Glomerular visceral epithelial cell (primary cell): Measurements from ENCODE around the gene HK1.

Source experiments
- DNase-seq: peaks from one replicate; pipeline ENCODE4 v3.0.0-alpha.2; 2016; ENCODE audit errors: extremely low spot score

The HK1 gene

DNA sequence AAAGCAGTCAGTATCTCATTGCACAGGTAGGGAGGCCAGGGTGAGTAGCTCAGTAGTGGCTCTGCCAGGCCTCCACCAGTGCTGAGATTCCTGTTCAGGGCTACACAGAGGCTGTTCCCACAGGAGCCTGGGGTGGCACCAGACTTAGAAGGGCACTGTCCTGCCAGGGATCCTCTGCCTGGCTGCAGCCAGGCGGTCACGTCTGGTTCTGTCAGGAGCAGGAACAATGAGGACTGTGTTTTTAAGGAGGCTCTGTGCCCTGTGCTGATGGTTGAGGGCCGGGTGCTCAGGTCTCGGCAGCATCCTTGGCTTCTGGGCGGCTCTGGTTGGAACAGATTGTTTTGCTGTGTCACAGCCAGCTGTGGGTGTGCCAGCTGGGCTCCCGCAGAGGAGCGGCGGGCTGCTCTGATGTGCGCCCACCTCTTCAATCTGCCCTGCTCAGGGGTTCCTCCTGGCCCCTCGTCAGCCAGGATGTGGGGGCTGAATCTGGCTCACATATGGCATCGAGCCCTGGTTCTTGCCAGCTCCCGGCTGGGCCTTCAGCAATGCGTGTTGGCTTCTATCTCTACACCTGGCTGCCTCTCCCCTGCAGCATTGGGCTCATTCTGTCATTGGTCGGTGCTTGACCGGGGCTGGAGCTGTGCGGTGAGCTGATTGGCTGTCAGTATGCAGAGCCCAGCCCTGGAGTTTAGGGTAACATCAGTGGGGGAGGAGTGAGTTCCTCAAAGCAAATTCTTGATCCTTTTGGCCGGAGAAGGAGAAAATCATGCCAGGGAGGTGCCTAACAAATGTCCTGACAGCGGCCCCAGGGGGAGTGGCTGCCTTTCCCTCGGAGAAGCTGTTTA is 97.2 kb downstream of the HK1 start:
- no peak for DNase-seq

- no peak for DNase-seq
Measured at GRCh38 chr10:69376662-69377061, 98.4 kb downstream of the HK1 start.

DNA sequence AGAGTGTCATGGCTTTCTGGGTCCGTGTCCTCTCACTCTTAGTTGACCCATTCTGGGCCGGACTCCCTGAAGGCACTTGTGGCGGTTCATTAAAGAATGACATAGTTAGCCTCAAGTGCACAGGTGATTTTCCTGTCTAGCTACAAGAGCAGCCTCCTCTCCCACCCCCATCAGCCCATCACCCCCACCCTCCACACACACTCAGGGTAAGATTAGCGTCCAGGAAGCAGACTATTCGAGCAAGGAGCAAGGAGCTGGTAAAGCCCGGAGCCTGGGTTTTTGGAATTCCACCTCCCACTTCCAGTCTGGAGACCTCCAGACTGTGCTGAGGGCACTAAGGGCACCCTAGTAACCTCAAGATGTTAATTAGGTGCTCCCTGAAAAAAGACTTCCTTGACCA is 98.9 kb downstream of the HK1 start:
- DNase-seq: no peak

GRCh38 chr10:69377933-69378332 is 99.6 kb downstream of the HK1 start:
- DNase-seq: no peak

DNA sequence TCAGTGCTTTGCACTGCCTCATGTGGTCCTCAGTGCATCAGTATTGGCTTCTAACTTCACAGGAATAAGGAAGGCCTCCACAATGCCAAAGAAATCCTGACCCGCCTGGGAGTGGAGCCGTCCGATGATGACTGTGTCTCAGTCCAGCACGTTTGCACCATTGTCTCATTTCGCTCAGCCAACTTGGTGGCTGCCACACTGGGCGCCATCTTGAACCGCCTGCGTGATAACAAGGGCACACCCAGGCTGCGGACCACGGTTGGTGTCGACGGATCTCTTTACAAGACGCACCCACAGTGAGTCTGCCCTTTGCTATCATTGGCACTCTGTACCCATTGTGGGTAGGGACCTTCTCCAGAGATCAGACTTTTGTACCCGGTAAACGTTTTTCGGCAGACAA is 101.5 kb downstream of the HK1 start:
- no peak for DNase-seq

GRCh38 chr10:69382382-69383117 is 104.3 kb downstream of the HK1 start:
- DNase-seq: peak; percentile 92

- peak; percentile 56 for DNase-seq
Measured at GRCh38 chr10:69383558-69383957, 105.3 kb downstream of the HK1 start.

DNA sequence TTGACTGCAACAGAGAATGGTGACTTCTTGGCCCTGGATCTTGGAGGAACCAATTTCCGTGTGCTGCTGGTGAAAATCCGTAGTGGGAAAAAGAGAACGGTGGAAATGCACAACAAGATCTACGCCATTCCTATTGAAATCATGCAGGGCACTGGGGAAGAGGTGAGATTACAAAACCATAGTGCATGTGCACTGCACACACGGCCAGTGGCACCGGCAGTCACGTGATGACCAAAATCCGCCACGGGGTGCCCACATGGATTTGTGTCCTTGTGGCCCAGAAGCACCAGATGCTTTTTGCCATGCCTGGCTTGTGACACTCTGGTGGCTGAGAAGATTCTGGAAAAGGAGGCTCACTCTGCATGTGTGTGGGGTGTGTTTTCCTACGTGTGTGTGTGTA is 106.0 kb downstream of the HK1 start:
- no peak for DNase-seq

DNA sequence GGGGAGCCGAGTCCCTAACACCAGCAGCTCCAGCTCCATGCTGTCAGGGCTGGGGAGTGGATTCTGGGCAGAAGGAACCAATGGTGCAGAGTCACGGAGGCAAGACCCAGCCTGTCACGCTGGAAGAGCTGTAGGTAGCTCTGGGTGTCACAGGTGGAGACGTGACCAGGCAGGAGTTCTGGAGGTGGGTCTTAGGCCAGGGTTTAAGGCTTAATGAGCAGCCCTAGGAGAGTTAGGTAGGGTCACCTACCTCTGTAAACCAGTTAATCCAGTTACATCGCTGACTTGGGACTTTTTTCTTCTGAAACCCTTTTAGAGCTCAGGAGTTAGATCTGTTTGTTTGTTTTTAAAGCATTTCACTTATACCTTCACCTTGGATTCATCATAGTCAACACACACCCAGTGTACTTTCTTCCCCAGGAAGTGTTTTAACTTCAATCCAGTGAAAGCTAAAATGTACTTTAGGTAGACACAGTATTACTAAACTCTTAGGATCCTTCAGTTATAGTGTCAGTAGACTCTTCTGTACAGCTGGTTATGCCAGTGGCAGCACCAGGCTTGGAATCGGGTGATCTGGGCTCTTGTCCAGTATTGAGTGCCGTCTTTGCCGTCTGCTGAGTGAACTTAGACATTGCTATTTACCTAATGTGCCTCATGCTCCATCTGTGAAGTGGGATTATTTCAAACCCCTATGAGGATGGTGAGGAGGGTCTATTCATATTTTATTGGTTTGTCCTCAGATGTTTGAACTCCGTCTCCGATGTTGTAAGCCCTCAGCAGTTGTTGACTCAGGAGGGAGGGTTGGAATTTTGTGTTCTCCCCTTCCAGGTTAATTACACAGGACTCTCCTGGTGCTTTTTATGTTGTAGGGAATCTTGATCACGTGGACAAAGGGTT is 107.4 kb downstream of the HK1 start:
- no peak for DNase-seq

- no peak for DNase-seq
Measured at GRCh38 chr10:69387500-69387899, 109.2 kb downstream of the HK1 start.

GRCh38 chr10:69388488-69388887 is 110.2 kb downstream of the HK1 start:
- no peak for DNase-seq

- peak; percentile 31 for DNase-seq
Measured at GRCh38 chr10:69389827-69390490, 111.7 kb downstream of the HK1 start.

GRCh38 chr10:69391158-69391557 is 112.9 kb downstream of the HK1 start:
- DNase-seq: no peak

DNA sequence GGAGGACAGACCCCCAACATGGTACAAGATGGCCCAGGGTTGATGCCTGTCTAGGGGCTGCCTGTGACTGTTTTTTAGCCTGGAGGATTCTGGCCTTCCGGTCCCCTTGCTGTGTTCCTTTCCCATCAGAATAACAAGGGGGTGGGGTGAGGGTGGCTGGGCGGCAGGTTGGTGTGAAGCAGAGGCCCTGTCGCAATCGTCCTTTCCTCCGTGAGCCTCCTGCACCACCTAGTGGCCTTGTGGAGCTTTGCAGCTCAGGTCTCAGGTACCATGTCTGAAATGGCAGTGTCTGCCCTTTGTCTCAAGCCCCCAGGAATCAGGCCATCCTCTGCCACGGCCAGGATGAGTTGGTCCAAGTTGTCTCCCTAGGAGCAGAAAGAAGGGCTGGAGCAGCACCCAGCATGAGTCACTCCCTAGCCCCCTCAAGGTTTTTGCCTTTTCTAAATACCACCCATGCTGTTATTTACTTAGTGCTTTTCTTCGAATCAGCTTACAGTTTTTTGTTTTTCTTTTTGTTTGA is 114.2 kb downstream of the HK1 start:
- peak; percentile 84 for DNase-seq

GRCh38 chr10:69394020-69394419 is 115.7 kb downstream of the HK1 start:
- no peak for DNase-seq

GRCh38 chr10:69397972-69398371 is 119.7 kb downstream of the HK1 start:
- DNase-seq: no peak

DNA sequence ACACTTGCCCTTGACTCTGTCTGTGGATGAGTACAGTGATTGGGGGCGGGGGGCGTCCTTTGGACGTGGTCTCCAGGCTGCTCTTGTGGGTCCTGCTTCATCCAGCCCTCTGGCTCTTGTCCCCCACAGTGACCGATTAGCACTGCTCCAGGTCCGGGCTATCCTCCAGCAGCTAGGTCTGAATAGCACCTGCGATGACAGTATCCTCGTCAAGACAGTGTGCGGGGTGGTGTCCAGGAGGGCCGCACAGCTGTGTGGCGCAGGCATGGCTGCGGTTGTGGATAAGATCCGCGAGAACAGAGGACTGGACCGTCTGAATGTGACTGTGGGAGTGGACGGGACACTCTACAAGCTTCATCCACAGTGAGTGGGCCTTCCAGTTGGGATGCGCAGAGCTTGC is 120.2 kb downstream of the HK1 start:
- no peak for DNase-seq

DNA sequence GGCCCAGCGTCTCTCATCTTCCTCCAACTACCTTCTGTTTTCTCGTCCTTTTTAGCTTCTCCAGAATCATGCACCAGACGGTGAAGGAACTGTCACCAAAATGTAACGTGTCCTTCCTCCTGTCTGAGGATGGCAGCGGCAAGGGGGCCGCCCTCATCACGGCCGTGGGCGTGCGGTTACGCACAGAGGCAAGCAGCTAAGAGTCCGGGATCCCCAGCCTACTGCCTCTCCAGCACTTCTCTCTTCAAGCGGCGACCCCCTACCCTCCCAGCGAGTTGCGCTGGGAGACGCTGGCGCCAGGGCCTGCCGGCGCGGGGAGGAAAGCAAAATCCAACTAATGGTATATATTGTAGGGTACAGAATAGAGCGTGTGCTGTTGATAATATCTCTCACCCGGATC is 122.6 kb downstream of the HK1 start:
- no peak for DNase-seq

- DNase-seq: no peak
Measured at GRCh38 chr10:69401416-69401815, 123.1 kb downstream of the HK1 start.

- DNase-seq: no peak
Measured at GRCh38 chr10:69402386-69402785, 124.1 kb downstream of the HK1 start.

- no peak for DNase-seq
Measured at GRCh38 chr10:69403066-69403465, 124.8 kb downstream of the HK1 start.
